ENCODE results near the gene SLC26A1. TPM values are rescaled to one million over a fixed set of nuclear protein-coding genes. Genes with fewer than 3 reads are reported as not detected.

Gene SLC26A1
- total and polyA plus RNA-seq, 3 experiments from 2014 or later = 1.1 TPM; not detected in 2

- DNase-seq = no peak
- Mint-ChIP-seq H3K4me1 (peaks cover 0 to 11% (median 1%) of the 10 kb centered on the region in 3 donors), H3K4me3 (no peak overlapping the region), H3K27me3 (peaks cover 10 to 17% of the 10 kb centered on the region in 2 donors), H3K36me3 (peaks cover 0 to 5% (median 0%) of the 10 kb centered on the region in 3 donors), H3K9me3 (no peaks in the 10 kb centered on the region), H3K27ac (peak overlapping the region in 1 of 8 donors; percentile 65)
- Histone ChIP-seq H3K9me3 (ENCODE audit: low read length) (no peaks in the 10 kb centered on the region), H3K27me3 (ENCODE audit: insufficient read depth, low read length, poor library complexity, severe bottlenecking) (peaks cover 11% of the 10 kb centered on the region), H3K27ac (ENCODE audit: low read depth, low read length) (peak overlapping the region; percentile 75), H3K4me1 (ENCODE audit: insufficient read depth, low read length) (no peaks in the 10 kb centered on the region), H3K4me3 (ENCODE audit: low read length) (no peak overlapping the region), H3K36me3 (ENCODE audit: insufficient read depth, low read length) (no peaks in the 10 kb centered on the region)
- ChIA-PET POLR2A (no interaction called here), CTCF (no interaction called here)
These were observed 2.3 kb upstream of the SLC26A1 start for GRCh38 chr4:995311-996026.

- peaks cover 0 to 10% (median 2%) of the 10 kb centered on the region in 3 donors for H3K4me1 Mint-ChIP-seq
- H3K9me3 Mint-ChIP-seq = no peaks in the 10 kb centered on the region
- no peak for DNase-seq
- H3K27me3 ChIP-seq (ENCODE audit: insufficient read depth, low read length, poor library complexity, severe bottlenecking) = no peaks in the 10 kb centered on the region
- POLR2A ChIA-PET = no interaction called here
- peak overlapping the region; percentile 77 for H3K27ac ChIP-seq (ENCODE audit: low read depth, low read length)
- no peak overlapping the region for H3K4me3 Mint-ChIP-seq
- H3K36me3 ChIP-seq (ENCODE audit: insufficient read depth, low read length) = no peaks in the 10 kb centered on the region
- peaks cover 0 to 4% of the 10 kb centered on the region in 2 donors for H3K27me3 Mint-ChIP-seq
- H3K27ac Mint-ChIP-seq = peak overlapping the region in 1 of 8 donors; percentile 26
- no peak overlapping the region for H3K4me3 ChIP-seq (ENCODE audit: low read length)
- no peaks in the 10 kb centered on the region for H3K4me1 ChIP-seq (ENCODE audit: insufficient read depth, low read length)
- CTCF ChIA-PET = no interaction called here
- H3K9me3 ChIP-seq (ENCODE audit: low read length) = no peaks in the 10 kb centered on the region
- peaks cover 0 to 11% (median 0%) of the 10 kb centered on the region in 3 donors for H3K36me3 Mint-ChIP-seq
These were observed 700 bp downstream of the SLC26A1 start for GRCh38 chr4:992297-993110.

- H3K4me1 Mint-ChIP-seq = peaks cover 0 to 10% (median 2%) of the 10 kb centered on the region in 3 donors
- no peaks in the 10 kb centered on the region for H3K4me1 ChIP-seq (ENCODE audit: insufficient read depth, low read length)
- ChIA-PET POLR2A (no interaction called here), CTCF (no interaction called here)
- H3K27me3 Mint-ChIP-seq = no peaks in the 10 kb centered on the region
- no peaks in the 10 kb centered on the region for H3K9me3 ChIP-seq (ENCODE audit: low read length)
- H3K4me3 Mint-ChIP-seq = no peak overlapping the region
- peaks cover 0 to 11% (median 0%) of the 10 kb centered on the region in 3 donors for H3K36me3 Mint-ChIP-seq
- DNase-seq = no peak
- H3K27ac Mint-ChIP-seq = no peak overlapping the region
- no peak overlapping the region for H3K4me3 ChIP-seq (ENCODE audit: low read length)
- no peaks in the 10 kb centered on the region for H3K27me3 ChIP-seq (ENCODE audit: insufficient read depth, low read length, poor library complexity, severe bottlenecking)
- peak overlapping the region; percentile 77 for H3K27ac ChIP-seq (ENCODE audit: low read depth, low read length)
- H3K36me3 ChIP-seq (ENCODE audit: insufficient read depth, low read length) = no peaks in the 10 kb centered on the region
- H3K9me3 Mint-ChIP-seq = no peaks in the 10 kb centered on the region
These were observed 1.5 kb downstream of the SLC26A1 start for GRCh38 chr4:991451-992296.

- peaks cover 7 to 17% (median 8%) of the 10 kb centered on the region in 3 donors for H3K4me1 Mint-ChIP-seq
- no peaks in the 10 kb centered on the region for H3K27me3 Mint-ChIP-seq
- peaks cover 0 to 11% (median 0%) of the 10 kb centered on the region in 3 donors for H3K36me3 Mint-ChIP-seq
- no peak overlapping the region for H3K27ac Mint-ChIP-seq
- DNase-seq = no peak
- no peaks in the 10 kb centered on the region for H3K9me3 ChIP-seq (ENCODE audit: low read length)
- no peaks in the 10 kb centered on the region for H3K36me3 ChIP-seq (ENCODE audit: insufficient read depth, low read length)
- no peak overlapping the region for H3K4me3 Mint-ChIP-seq
- no peak overlapping the region for H3K4me3 ChIP-seq (ENCODE audit: low read length)
- H3K27me3 ChIP-seq (ENCODE audit: insufficient read depth, low read length, poor library complexity, severe bottlenecking) = no peaks in the 10 kb centered on the region
- ChIA-PET POLR2A (interaction anchor here (0.6 kb wide), 1 partner anchor 194 kb away, joined by 4 read pairs; no protein-coding TSS in a partner anchor), CTCF (no interaction called here)
- peaks cover 7% of the 10 kb centered on the region for H3K4me1 ChIP-seq (ENCODE audit: insufficient read depth, low read length)
- H3K9me3 Mint-ChIP-seq = no peaks in the 10 kb centered on the region
- H3K27ac ChIP-seq (ENCODE audit: low read depth, low read length) = no peak overlapping the region
These were observed 2.3 kb downstream of the SLC26A1 start for GRCh38 chr4:990746-991367.

- Mint-ChIP-seq H3K4me1 (peaks cover 13 to 27% (median 15%) of the 10 kb centered on the region in 3 donors), H3K27me3 (no peaks in the 10 kb centered on the region), H3K4me3 (no peak overlapping the region), H3K27ac (no peak overlapping the region), H3K36me3 (peaks cover 0 to 11% (median 0%) of the 10 kb centered on the region in 3 donors), H3K9me3 (no peaks in the 10 kb centered on the region)
- POLR2A ChIA-PET = no interaction called here
- no peak overlapping the region for H3K27ac ChIP-seq (ENCODE audit: low read depth, low read length)
- H3K4me3 ChIP-seq (ENCODE audit: low read length) = no peak overlapping the region
- peaks cover 16% of the 10 kb centered on the region for H3K4me1 ChIP-seq (ENCODE audit: insufficient read depth, low read length)
- no peaks in the 10 kb centered on the region for H3K36me3 ChIP-seq (ENCODE audit: insufficient read depth, low read length)
- DNase-seq = no peak
- H3K27me3 ChIP-seq (ENCODE audit: insufficient read depth, low read length, poor library complexity, severe bottlenecking) = no peaks in the 10 kb centered on the region
- CTCF ChIA-PET = interaction anchor here (5.5 kb wide), 1 partner anchor 249 kb away, joined by 60 read pairs; no protein-coding TSS in a partner anchor
- H3K9me3 ChIP-seq (ENCODE audit: low read length) = no peaks in the 10 kb centered on the region
These were observed 3.3 kb downstream of the SLC26A1 start for GRCh38 chr4:989722-990471.

- Histone ChIP-seq H3K4me3 (ENCODE audit: low read length) (no peak overlapping the region), H3K9me3 (ENCODE audit: low read length) (no peaks in the 10 kb centered on the region), H3K4me1 (ENCODE audit: insufficient read depth, low read length) (peaks cover 23% of the 10 kb centered on the region), H3K27me3 (ENCODE audit: insufficient read depth, low read length, poor library complexity, severe bottlenecking) (no peaks in the 10 kb centered on the region), H3K27ac (ENCODE audit: low read depth, low read length) (no peak overlapping the region), H3K36me3 (ENCODE audit: insufficient read depth, low read length) (no peaks in the 10 kb centered on the region)
- Mint-ChIP-seq H3K27me3 (no peaks in the 10 kb centered on the region), H3K27ac (no peak overlapping the region), H3K4me3 (peak overlapping the region in 2 of 7 donors; percentile 40 to 51), H3K4me1 (peaks cover 15 to 33% (median 16%) of the 10 kb centered on the region in 3 donors), H3K36me3 (peaks cover 0 to 11% (median 0%) of the 10 kb centered on the region in 3 donors), H3K9me3 (no peaks in the 10 kb centered on the region)
- POLR2A ChIA-PET = interaction anchor here (0.6 kb wide), 1 partner anchor 221 kb away, joined by 3 read pairs; no protein-coding TSS in a partner anchor
- no peak for DNase-seq
- CTCF ChIA-PET = interaction anchor here (0.6 to 5.5 kb wide), 2 partner anchors 20 to 248 kb away, joined by 3 to 60 read pairs; no protein-coding TSS in a partner anchor
These were observed 4.2 kb downstream of the SLC26A1 start for GRCh38 chr4:988726-989721.
